Activated CD8-positive, alpha-beta memory T cell treated with anti-CD3 and anti-CD28 coated beads for 1 hour (primary cell): ENCODE results near the gene ATCAY.

Experiments
- DNase-seq, 2 donors: peaks; one replicate each; pipeline ENCODE4 v3.0.0-alpha.2; 2020; ENCODE audit warnings: low read depth in 1 of 2; ENCODE audit errors: extremely low read depth in 1 of 2

Gene ATCAY

GRCh38 chr19:3880471-3881271 is at the start of gene ATCAY:
ATCAY (plus strand) TSS chr19:3880685; CDS start chr19:3885768, 5,083 bp downstream.
- no peak for DNase-seq

GRCh38 chr19:3831601-3832000 is 48.9 kb upstream of the ATCAY start:
- no peak for DNase-seq

- DNase-seq: no peak
Observed at GRCh38 chr19:3832001-3832400, 48.5 kb upstream of the ATCAY start.

- DNase-seq: no peak
Observed at GRCh38 chr19:3833578-3834348, 46.7 kb upstream of the ATCAY start.

- DNase-seq: no peak
Observed at GRCh38 chr19:3834349-3835054, 46.0 kb upstream of the ATCAY start.

- no peak for DNase-seq
Observed at GRCh38 chr19:3835055-3835435, 45.4 kb upstream of the ATCAY start.

GRCh38 chr19:3836887-3837286 is 43.6 kb upstream of the ATCAY start:
- DNase-seq: no peak

GRCh38 chr19:3837332-3837731 is 43.2 kb upstream of the ATCAY start:
- DNase-seq: no peak

GRCh38 chr19:3837922-3838321 is 42.6 kb upstream of the ATCAY start:
- DNase-seq: no peak

- no peak for DNase-seq
Observed at GRCh38 chr19:3838661-3839060, 41.8 kb upstream of the ATCAY start.

GRCh38 chr19:3839941-3840340 is 40.5 kb upstream of the ATCAY start:
- DNase-seq: no peak

- DNase-seq: no peak
Observed at GRCh38 chr19:3840804-3841203, 39.7 kb upstream of the ATCAY start.

- DNase-seq: no peak
Observed at GRCh38 chr19:3842948-3843347, 37.5 kb upstream of the ATCAY start.

- DNase-seq: no peak
Observed at GRCh38 chr19:3844596-3844995, 35.9 kb upstream of the ATCAY start.

- peak; percentile 21 to 24 for DNase-seq
Observed at GRCh38 chr19:3849092-3849491, 31.4 kb upstream of the ATCAY start.

GRCh38 chr19:3849787-3850186 is 30.7 kb upstream of the ATCAY start:
- DNase-seq: no peak

- no peak for DNase-seq
Observed at GRCh38 chr19:3850320-3850972, 30.0 kb upstream of the ATCAY start.

- no peak for DNase-seq
Observed at GRCh38 chr19:3851254-3852176, 29.0 kb upstream of the ATCAY start.

GRCh38 chr19:3852177-3852511 is 28.3 kb upstream of the ATCAY start:
- no peak for DNase-seq

GRCh38 chr19:3852614-3853254 is 27.8 kb upstream of the ATCAY start:
- peak in 1 of 2 donors; percentile 26 for DNase-seq
